OCI-M2 (cell line): Measurements from ENCODE around the gene ATXN7L1.
A peak's percentile ranks its signal among the peaks of the same experiment; 100 is the strongest.

Experiments
- DNase-seq: peaks from one replicate; lab custom pipeline; 2025; ENCODE audit not compliant: unreplicated experiment; lab: John Stamatoyannopoulos, UW

ATXN7L1 gene, protein sequence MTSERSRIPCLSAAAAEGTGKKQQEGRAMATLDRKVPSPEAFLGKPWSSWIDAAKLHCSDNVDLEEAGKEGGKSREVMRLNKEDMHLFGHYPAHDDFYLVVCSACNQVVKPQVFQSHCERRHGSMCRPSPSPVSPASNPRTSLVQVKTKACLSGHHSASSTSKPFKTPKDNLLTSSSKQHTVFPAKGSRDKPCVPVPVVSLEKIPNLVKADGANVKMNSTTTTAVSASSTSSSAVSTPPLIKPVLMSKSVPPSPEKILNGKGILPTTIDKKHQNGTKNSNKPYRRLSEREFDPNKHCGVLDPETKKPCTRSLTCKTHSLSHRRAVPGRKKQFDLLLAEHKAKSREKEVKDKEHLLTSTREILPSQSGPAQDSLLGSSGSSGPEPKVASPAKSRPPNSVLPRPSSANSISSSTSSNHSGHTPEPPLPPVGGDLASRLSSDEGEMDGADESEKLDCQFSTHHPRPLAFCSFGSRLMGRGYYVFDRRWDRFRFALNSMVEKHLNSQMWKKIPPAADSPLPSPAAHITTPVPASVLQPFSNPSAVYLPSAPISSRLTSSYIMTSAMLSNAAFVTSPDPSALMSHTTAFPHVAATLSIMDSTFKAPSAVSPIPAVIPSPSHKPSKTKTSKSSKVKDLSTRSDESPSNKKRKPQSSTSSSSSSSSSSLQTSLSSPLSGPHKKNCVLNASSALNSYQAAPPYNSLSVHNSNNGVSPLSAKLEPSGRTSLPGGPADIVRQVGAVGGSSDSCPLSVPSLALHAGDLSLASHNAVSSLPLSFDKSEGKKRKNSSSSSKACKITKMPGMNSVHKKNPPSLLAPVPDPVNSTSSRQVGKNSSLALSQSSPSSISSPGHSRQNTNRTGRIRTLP

DNA sequence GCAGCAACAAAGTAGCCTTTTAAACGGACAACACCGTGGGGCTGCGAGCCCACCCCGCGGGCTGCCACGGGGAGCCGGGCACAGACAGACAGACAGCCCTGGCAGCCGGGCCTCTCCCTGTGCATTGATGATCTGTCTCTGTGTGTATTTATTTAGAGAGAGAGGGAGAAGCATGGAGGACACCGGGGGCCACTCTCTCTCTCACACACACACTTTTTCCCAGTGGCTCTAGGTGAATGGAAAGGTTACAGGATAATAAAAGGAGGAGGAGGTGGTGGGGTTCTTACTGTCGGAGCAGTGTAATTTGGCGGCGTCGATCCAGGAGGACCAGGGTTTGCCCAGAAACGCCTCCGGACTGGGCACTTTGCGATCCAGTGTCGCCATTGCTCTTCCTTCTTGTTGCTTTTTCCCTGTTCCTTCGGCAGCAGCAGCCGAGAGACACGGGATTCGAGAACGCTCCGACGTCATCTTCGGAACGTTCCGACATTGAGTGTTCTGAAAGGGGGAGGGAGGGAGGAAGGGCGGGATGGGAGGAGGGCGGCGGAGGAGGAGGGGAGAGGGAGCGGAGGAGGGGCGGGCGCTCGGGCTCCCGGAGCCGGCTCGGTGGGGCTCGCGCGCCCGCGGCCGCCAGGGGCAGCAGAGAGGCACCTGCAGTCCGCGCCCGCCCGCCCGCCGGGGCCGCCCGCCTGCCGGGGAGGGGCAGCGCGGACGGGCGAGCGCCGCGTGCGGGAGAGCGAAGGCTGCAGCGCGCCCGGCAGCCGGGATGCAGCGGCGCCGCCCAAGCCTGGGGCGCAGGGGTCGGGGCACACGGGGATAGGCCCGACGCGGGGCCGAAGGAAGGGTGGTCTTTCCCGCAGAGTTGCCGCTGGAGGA lies at the start of gene ATXN7L1:
TSS of gene ATXN7L1 (minus strand) at position 509 of the 873 bp plus-strand sequence. CDS start at position 468, 41 bp downstream.
- peak; percentile 34 for DNase-seq

DNA sequence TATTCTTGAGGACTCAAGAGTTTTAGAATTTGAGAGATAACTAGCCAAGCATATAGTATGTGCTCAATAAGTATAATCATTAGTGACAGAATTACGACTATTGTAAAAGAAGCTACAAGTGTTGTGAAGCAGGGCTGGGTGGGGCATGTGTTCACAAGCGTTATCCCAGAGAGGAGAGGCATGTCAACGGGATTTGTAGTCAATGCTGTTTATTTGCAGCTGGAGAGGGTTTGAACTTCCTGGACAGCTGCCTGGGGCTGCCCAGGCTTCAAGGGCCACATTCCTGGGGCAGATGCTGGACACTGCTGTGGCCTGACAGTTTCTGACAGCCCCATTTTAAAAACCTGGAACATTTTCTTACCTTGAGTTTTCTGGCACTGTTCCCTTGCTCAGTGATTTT lies 49.7 kb upstream of the ATXN7L1 start:
- DNase-seq, result no peak

DNA sequence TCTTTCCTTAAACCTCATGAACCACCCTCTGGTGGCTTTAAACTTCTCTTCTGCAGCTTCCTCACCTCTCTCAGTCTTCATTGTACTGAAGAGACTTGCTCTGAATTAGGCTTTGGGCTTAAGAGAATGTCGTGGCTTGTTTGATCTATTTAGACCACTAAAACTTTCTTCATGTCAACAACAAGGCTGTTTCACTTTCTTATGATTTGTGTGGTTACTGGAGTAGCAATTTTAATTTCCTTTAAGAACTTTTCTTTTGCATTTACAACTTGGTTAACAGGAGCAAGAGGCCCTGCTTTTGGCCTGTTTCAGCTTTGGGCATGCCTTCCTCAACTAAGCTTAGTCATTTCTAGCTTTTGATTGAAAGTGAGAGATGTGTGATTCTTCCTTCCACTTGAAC lies 48.5 kb upstream of the ATXN7L1 start:
- DNase-seq, result no peak

DNA sequence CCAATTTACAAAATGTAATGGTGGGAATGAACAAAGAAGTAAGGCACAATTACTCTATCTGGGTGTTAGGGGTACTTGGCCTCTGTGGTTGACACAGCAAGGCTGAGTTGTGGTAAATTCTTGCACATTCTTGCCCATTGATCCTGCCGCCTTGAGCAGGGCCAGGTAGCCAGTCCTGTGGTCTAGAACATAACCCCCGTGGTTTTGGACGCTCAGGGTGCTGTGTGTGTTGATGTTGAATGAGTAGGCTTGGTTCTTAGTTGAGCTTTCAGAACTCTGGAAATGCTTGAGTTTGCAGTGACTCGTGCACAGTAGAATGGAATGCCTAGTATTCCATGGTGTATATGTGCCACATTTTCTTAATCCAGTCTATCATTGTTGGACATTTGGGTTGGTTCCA lies 44.4 kb upstream of the ATXN7L1 start:
- DNase-seq, result no peak

DNA sequence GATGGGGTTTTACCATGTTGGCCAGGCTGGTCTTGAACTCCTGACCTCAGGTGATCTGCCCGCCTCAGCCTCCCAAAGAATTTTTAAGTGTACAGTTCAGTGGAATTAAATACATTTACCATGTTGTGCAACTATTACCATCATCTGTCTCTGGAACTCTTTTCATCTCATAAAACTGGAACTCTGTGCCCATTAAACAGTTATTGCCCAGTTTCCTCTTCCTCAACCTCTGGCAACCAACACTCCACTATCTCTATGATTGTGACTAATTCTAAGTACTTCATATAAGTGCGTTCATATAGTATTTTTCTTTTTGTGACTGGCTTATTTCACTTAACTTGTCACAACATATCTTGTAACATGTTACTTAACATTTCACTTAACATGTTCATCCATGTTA lies 41.3 kb upstream of the ATXN7L1 start:
- no peak for DNase-seq

DNA sequence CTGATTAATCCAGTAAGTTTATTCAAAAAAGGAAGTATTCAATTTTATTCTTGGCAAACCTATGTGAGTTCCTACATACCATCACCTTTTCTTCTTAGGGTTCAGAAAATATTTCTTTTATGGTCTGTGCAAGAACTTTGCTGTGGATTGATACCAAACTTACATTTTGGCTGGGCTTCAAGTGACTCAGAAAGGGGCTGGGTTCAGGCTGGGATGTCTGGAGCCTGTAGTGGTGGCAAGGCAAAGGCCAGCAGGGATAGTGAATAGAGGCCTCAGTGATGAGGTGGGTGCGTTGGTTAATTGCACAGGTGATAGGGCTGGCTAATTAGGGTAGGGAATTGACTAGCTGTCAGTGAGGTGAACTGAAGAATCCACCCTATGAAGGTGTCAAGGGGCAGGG lies 40.2 kb upstream of the ATXN7L1 start:
- no peak for DNase-seq

DNA sequence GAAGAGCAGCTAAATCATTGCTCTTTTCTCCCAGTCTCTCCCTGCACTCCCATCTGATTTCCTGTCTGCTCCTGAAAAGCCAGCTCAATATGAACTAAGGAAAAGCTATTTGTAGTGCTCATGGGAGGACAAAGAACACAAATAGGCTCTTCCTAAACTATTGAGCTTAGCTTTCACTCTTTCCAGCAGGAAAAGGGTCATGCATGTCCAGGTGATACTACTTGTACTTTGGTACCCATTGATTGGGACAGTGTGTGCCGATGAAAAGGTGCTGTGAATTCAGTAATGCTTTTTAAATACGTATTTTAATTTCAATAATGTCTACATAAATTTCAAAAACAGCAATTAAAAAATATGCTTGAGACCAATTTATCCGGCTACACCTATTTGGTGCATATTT lies 37.5 kb upstream of the ATXN7L1 start:
- DNase-seq, result no peak

DNA sequence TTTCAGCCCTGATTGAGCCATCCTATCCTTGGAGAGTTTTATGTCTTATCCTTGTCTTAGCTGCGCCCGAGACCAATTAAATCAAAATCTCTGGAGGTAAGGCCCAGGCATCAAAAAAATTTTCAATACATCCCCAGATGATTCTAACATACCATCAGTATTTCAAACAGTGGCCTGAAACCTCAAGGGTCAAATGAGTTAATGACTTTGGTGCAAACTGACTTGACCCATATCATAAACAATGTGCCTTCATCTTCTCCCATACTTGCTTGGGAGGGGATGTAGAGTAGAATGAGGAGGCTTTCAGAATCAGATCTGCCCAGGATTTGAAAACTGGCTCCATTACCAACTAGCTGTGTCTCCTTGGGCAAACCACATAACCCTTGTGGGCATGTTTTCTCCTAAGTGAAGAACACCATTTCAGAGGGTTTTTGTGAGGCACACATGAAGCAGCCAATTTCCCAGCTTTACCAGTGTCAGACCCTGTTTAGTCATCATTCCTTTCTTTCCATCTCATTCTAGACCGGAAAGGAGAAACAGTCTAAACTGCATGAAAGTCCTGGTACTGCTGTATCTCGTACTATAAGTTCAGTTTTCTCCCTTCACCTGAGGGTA lies 35.7 kb upstream of the ATXN7L1 start:
- DNase-seq, result no peak

DNA sequence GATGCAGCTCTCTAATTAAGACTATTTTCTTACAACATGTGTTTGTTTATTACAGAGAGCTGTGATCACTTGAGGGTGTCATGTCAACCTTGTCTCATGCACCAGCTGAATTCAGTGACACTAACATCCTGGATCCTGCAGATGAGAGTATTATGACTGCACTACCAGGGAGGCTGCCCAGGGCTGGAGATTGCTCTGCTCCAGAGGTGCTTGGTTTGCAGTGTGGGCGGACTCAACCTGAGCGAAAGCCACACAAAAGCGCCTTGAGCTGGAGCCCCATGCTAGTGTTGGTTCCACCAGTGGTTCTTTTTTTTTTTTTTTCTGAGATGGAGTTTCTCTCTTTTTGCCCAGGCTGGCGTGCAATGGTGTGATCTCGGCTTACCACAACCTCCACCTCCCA lies 33.8 kb upstream of the ATXN7L1 start:
- DNase-seq, result no peak

DNA sequence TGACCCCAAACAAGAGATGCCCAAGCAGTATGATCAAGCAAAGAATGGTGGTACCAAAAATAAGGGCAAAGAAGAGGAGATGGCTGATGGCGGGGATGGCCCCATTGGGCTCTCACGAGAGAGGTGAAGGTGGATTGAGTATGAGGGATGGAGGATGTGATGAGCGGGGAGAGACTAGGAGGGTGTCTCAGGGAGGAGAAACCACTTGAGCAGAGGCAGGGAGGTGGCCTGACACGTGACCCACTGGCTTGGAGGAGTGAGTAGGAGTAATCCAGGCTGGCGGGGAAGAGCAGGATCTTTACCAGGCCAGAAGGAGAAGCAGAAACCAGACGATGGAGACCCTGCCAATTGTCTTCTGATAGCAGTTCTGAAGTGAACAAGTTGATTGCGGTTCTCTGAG lies 33.3 kb upstream of the ATXN7L1 start:
- no peak for DNase-seq

DNA sequence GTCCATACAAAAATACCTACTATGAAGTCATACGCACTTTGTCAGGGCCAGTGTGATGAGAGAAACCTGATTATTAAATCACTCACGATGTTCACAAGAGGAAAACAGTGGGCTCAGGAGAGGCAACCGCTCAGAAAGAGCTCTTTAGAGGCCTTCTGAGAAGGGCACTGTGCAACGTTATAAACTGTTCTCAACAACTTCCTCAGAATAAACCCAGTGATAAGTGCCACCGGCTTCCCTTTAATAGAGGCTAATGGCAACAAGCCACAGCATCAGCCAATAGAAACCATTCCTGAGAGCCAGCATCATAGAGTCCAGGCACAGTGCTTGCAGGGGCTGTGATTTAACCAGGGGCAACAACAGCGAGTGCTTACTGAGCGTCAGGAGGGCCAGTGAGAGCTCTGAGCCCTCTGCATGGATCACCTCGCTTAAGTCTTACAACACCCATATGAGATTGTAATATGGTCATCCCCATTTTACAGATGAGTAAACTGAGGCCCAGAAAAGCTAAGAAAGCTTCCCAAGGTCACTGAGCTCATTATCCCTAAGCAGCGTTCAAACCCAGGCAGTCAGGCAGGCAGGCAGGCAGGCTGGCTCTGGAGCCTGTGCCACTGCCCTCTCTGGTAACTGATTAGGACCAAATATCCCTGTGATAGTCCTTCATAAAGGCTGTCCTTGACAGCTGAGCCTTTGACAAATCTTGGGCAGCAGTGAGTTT lies 30.9 kb upstream of the ATXN7L1 start:
- DNase-seq, result no peak

DNA sequence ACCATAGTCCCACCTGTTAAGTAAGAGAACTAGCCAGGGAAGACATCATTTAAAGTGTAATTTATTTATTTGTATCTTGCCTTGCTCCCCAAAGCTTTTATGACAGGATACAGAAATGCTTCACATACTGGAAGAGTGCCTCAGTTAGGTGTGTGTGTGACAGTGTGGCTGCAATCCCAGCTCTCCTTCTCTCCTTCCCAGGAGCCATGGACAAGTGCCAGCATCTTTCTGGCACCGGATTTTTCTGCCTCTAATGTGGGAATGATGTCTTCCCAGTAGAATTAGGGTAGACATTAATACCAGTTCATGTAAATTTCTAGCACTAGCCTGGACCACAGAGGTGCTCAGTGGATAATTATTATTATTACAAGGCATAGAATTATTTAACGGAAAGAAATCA lies 30.3 kb upstream of the ATXN7L1 start:
- DNase-seq, result no peak

DNA sequence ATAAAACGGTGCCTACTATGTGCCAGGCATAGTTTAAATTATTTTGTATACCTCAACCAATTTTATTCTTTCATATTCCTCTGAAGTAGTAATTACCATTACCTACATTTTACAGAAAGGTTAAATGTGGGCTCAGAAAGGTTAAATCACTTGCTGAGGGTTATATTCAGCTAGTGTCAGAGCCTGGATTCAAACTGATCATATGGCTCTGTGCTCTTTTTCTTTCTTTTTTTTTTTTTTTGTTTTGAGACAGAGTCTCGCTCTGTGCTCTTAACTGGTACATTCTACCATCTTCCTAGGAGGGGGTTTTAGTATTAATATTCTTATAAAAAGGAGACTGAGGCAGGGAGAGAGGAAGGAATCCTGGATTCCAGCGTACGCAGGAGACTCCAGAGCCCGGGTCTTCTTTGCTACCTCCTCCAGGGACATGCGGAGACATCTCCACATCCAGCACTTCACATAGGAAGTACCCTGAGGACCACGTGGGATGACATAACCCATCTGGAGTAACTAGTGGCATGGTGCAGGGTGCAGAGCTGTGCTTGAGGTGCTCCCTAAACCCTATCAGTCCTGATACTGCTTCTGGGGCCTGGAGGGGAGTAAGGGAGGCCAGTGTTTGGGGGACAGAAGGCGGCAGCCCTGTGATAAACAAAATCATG lies 29.6 kb upstream of the ATXN7L1 start:
- no peak for DNase-seq

DNA sequence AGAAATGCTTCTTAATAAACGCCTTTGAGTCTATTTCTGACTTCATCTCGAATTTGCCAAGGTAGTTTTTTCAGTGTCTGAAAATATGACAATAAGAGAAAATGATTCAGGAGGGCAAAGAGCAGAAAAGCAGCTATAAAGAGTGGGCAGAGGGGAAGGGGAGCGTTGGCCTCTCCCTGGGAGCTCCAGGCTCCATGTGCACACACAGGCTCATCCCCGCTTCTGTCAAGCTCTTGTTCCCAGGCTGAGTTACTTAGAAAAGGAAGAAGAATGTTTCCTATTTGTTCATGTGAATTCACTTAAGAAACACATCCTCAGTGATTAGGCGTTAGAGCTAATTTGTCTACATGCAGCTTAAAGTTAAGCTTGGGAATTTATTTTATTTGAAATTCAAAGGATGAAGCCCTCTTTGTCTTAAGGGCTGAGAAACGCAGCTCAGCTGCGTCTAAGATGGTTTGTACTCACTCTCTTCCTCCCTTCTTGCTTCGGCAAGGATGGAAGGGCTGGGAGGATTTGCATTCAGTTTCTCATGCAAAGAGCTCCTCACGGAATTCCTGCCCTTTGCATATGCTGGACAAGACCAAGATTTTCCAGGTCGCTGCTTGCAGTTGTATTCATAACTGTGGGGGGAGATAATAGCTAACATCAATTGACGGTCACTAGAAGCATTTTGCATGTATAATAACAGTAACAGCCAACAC lies 29.0 kb upstream of the ATXN7L1 start:
- DNase-seq, result no peak

DNA sequence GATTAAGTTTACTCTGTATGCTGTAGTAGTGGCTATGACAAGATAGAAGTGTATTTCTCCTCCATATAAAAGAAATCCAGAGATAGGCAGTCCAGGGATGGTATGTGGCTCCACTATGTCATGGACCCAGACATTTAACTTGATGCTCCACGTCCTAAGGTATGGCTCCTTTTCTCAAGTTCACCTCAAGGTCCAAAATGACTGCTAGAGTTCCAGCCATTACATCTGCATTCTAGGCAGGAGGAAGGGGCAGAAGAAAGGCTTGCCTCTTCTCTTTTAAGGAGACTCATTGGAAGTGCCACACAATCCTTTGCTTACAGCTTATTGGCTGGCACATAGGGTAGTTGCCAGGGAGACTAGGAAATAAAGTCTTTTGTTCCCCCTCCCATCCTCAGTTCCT lies 27.7 kb upstream of the ATXN7L1 start:
- DNase-seq, result no peak

DNA sequence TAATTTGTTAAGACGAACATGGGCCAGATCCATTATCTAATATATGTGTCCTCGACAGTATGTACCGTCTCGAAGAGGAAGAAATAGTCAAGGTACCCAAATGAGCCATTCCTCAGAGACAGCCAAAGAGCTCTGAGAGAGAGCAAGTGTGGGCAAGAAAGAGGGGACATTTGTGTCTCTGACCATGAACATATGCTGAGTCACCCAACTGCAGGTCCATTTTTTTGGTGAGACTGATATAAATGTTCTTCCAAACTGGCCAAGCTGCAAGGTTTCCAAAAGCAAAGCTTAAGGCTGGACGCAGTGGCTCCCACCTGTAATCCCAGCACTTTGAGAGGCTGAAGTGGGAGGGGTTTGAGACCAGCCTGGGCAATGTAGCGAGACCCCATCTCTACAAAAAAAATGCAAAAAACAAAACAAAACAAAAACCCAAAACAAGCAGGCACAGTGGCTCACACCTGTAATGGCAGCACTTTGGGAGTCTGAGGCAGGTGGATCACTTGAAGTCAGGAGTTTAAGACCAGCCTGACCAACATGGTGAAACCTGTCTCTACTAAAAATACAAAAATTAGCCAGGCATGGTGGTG lies 26.0 kb upstream of the ATXN7L1 start:
- DNase-seq, result no peak

DNA sequence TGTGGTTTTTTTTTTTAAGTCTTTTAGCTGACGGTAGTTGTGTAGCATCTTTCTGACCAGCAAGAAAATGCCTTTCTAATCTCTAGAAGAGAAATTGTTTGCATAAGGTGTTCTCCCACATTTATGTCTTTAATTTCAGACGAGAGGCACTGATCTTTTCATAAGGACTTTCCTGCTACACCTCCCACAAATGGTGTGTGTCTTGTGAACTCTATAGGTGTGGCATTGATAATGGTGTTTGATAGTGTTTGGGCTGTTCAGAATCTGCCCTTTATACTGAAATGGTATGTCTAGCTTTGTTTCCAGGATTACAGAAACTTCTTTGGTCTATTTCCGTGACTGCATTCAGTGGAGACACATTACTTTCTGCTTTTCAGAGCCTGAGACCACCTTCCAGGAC lies 21.6 kb upstream of the ATXN7L1 start:
- no peak for DNase-seq

DNA sequence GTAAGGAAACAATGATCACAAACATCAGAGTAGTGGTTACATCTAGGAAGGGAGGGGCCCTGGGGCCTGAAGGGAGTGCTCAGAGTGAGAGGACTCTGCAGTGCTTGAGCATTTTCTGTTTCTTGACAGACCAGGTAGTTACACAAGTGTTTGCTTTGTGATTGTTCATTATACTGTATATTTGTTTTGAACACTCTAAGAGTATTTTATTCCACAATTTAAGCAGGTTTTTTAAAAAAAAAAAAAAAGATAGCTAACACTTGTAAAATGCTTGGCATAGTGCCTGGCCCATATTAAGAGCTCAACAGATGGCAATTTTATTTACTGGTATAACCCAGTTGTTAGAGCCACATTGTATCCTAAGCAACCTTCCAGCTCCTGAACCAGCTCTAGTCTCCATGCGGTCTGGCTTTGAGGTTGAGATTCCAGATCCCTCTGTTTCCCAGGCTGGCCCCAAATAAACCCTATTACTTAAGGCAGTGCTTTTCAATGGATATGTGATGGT lies 20.1 kb upstream of the ATXN7L1 start:
- no peak for DNase-seq

DNA sequence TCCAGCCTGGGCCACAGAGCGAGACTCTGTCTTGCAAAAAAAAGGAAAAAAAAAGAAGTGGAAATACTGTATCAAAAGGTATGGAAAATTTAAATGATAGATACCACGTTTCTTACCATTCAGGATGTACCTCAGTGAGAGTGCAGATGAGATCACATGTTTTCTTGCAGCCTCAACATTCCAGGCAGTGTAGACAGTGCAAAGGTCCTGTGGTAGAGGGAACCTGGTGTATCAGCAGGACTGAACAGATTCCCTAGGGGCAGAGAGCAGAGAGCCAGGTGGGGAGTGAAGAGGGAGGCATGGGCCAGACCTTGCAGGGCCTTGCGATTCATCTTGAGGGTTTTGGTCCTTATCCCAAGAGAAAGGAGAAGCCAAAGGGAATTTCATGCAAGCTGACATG lies 17.7 kb upstream of the ATXN7L1 start:
- no peak for DNase-seq
